GM21619 (cell line): ENCODE measurements around the gene CCL16.

ENCODE experiments used
- ATAC-seq: cut with Tn5 transposase; IDR thresholded peaks from one replicate; pipeline ENCODE4 v1.9.1; 2021; ENCODE audit not compliant: unreplicated experiment

Gene CCL16

GRCh38 chr17:35986643-35987042, 5.3 kb upstream of the CCL16 start, which contains the start of gene CCL14:
Gene CCL14 (minus strand): TSS chr17:35986729. CDS start chr17:35986649, 80 bp downstream.
- no peak for ATAC-seq

GRCh38 chr17:35984140-35984539, 2.8 kb upstream of the CCL16 start:
- ATAC-seq: no peak

GRCh38 chr17:35982409-35983191, 1.3 kb upstream of the CCL16 start:
- ATAC-seq: no peak

- ATAC-seq: no peak
These were observed 622 bp upstream of the CCL16 start for GRCh38 chr17:35981908-35982330.

GRCh38 chr17:35978346-35978745, 3.0 kb downstream of the CCL16 start:
- ATAC-seq: no peak

DNA sequence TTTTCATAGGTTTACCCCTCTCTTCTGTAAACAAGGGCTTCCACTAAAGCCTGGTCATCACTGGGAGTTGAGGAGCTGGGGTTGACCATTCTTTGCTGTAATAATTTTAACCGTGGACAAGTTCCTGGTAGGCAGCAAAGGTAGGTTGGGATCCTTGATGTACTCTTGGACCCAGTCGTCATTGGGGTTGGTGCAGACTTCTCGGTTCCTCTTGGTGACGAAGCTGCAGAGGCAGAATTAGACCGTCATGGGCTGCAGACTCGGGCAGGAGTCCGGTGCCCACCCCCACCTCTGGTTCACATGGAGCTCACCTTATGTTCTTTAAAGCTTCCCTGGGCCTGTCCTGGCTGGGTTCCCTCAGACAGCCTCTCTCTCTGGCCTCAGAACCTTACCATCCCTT, 3.8 kb downstream of the CCL16 start:
- no peak for ATAC-seq

DNA sequence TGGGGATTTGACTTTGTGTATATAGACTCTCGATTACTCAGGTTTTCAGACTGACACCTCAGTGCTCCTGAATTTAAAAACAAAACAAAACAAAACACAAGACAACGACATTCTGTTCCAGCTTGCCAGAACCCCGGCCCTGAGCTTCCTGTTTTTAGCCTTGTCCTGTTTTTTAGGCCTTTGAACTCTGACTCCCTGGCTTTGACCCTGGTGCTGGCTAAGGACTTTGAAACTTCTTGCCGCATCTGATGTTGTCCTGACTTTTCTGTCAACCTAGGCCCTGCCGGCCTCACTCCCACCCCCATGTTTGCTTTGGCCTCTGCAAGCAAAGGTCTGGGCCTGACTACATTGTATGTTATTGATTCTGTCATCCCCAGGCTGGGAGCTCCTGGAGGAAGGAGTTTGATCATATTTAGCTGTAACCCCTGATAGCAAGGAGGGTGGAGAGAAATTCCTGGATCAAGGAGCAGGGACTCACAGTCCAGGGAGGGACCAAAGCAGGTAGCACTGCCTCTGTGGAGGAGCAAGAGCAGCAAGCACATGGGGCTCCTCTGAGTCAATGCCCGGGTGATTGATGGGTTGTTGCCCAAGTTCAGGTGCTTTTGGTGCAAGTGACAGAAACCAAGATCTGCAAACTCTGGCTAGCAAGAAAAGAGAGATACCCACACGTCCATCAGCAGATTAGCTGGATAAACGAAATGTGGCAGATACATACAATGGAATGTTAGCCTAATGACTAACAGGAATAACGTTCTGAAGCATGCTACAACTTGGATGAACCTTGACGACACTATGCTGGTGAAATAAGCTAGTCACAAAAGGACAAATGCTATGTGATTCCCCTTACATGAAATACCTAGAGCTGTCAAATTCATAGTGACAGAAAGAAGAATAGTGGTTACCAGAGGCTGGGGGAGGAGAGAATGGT, 7.7 kb downstream of the CCL16 start:
- ATAC-seq: no peak

DNA sequence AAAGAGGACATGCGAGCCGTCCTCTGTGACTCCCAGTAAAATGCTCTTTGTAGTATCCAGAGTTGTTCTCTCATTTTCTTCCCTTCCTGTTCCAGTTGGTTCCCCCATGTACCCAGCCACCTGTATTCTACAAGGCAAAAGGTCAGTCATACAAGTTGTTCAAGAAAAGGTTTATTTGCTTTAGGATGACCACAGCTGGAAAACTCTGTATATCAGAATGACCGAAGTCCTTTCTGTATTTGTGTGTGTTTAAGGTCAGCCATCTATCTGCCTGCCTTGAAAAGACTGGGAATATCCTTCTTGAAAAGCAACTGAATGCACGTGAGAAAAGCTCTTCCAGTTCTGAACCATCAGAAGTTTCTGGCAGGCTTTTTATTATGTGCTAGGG, 8.4 kb downstream of the CCL16 start:
- no peak for ATAC-seq

DNA sequence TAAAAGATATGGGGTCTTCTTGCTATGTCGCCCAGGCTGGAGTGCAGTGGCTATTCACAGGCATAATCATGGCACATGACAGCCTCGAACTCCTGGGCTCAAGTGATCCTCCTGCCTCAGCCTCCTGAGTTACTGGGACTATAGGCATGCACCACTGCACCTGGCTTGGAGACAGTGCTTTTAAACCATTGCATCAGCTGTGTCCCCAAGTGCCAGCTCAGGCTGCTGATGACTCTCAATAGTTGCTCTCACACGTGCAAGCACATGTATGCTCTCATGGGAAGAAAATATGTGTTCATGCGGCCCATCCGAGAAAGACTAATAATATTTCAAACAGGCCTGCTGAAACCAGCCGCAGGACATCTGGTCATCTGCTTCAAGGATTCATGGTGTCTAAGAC, 8.8 kb downstream of the CCL16 start:
- no peak for ATAC-seq

GRCh38 chr17:35972066-35972465, 9.2 kb downstream of the CCL16 start:
- ATAC-seq: no peak

DNA sequence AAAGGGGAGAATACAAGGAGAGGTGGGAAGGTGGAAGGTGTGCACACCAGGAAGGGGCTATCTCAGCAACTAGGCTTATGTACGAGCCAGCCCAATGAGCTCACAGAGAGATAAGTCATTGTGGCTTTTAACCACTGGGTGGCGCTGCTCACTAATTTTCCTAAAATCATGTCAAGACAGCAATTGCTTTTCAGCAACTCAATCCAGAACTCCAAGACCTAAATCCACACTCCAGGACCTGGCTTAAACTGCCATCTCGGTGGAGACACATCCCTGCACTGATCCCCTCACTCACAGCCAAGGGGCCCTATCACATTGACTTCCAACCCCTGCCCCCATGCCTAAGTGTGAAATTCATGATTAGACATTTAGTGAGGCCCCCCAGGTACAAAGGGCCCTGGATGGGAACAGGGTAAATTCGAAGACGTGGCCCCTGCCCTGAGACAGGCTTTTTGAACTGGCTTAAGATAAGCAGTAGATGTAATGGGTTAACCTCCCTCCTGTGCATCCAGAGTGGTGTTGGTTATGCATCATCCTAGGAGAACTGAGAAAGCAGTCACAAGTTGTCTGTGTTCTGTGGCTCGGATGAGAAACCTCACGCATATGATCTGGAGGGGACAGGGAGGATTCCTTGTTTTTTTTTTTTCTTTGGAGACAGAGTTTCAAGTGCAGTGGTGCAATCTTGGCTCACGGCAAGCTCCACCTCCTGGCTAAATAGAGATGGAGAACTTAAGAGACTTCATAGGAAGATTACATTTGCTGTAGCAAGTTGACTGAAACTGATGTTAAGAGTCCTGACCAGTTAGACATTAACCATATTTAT, 11.5 kb downstream of the CCL16 start:
- no peak for ATAC-seq

DNA sequence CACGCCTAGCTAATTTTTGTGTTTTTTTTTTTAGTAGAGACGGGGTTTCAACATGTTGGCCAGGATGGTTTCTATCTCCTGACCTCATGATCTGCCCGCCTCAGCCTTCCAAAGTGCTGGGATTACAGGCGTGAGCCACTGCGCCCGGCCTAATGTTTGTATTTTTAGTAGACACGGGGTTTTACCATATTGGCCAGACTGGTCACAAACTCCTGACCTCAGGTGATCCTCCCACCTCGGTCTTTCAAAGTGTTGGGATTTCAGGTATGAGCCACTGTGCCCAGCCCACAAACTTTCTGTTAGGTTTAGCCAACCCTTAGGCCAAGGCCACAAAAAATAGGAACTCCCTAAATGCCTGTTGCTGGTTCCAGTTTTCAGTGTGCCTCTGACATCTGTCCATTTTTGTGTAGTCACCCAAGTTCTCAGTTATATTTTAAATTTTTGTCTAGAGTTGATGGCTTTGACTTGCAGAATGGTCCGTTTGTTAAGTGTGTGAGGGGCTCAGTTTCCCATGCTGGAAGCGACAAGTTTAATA, 12.7 kb downstream of the CCL16 start:
- ATAC-seq: no peak

GRCh38 chr17:35965272-35965671, 16.0 kb downstream of the CCL16 start:
- no peak for ATAC-seq

- ATAC-seq: no peak
These were observed 17.6 kb downstream of the CCL16 start for GRCh38 chr17:35963663-35964062.

- no peak for ATAC-seq
These were observed 27.6 kb downstream of the CCL16 start for GRCh38 chr17:35953720-35954119.

DNA sequence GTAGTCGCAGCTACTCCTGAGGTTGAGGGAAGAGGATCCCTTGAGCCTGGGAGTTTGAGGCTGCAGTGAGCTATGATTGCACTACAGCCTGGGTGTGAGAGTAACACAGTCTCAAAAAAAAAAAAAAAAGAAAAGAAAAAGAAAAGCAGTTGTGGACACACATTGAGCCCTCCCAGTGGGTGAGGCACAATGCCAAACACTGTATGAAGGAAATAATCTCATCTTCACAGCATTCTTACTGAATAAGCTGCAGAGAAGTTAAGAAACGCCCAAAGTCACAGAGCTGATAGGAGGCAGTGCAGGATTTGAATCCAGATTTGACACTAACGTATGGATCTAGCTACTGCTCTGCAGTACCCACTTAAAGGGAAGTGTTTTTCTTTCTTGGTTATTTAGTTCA, 31.9 kb downstream of the CCL16 start:
- ATAC-seq: no peak

DNA sequence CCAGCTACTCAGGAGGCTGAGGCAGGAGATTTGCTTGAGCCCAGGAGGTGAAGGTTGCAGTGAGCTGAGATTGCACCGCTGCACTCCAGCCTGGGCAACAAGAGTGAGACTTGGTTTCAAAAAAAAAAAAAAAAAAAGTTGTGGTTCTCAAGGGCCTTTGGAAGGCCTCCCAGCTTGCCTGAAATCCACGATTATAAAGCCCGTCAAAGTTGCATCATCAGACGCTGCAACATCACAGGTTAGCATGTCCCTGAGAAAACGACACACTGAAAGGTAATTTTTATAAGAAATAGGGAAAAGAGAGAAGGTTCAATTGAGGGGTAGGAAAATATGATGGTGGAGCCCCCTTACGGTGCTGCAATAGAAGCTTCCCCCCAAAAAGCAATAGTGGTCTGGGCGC, 33.2 kb downstream of the CCL16 start:
- no peak for ATAC-seq

- no peak for ATAC-seq
These were observed 34.1 kb downstream of the CCL16 start for GRCh38 chr17:35947156-35947585.

DNA sequence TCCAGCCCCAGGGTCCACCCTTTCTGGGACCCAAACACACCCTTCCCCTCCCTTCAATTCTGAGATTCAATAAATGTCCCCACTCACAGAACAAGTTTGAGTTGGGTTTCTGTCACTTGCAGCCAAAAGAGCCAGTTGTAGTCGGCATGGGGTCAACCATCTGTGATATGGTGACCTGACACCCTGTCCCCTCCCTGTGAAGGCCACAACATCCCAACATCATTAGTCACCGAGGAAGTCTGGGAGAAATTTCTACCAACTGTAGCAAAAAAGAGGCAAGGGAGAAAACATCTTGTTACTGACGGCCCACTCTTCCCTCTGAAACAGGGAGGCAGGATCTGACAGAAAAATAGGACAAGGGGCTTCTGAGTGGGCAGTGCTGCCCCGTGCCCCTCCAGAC, 37.1 kb downstream of the CCL16 start:
- no peak for ATAC-seq

GRCh38 chr17:35943537-35943936, 37.8 kb downstream of the CCL16 start, which contains the start of gene LYZL6:
Gene LYZL6 (minus strand): TSS chr17:35943713. CDS start chr17:35939356, 4,357 bp downstream.
- no peak for ATAC-seq
